Osteoblast (primary cell): ENCODE data around the gene GSK3A. TPM values are rescaled to one million over a fixed set of nuclear protein-coding genes. Genes with fewer than 3 reads are reported as not detected.

Source experiments
- DNase-seq: peaks from one replicate; pipeline ENCODE4 v3.0.0; 2011; ENCODE audit warnings: low spot score, mixed read lengths; ENCODE audit not compliant: insufficient read length; ENCODE audit errors: missing footprints
- H2AFZ ChIP-seq: 2 replicates; pipeline ENCODE4 v1.6.0; 2011; ENCODE audit warnings: mild to moderate bottlenecking, low read length
- H3K27ac ChIP-seq: 2 replicates; pipeline ENCODE4 v1.5.1; 2011; ENCODE audit warnings: mild to moderate bottlenecking, low read depth, low read length, moderate library complexity
- H3K27me3 ChIP-seq: 2 replicates; pipeline ENCODE4 v1.6.0; 2012; ENCODE audit warnings: mild to moderate bottlenecking, control low read depth, inconsistent platforms, low read length, moderate library complexity; ENCODE audit not compliant: insufficient read depth
- H3K36me3 ChIP-seq: 2 replicates; pipeline ENCODE4 v1.5.1; 2011; ENCODE audit warnings: mild to moderate bottlenecking, low read length, control low read depth, moderate library complexity; ENCODE audit not compliant: insufficient read depth
- H3K4me1 ChIP-seq: 2 replicates; pipeline ENCODE4 v1.5.1; 2011; ENCODE audit warnings: mild to moderate bottlenecking, low read length, control low read depth, moderate library complexity; ENCODE audit not compliant: insufficient read depth
- H3K4me2 ChIP-seq: 2 replicates; pipeline ENCODE4 v1.6.0; 2011; ENCODE audit warnings: mild to moderate bottlenecking, low read length; ENCODE audit not compliant: insufficient read depth
- H3K4me3 ChIP-seq: fragments of 200-600 bp; sonication (generic); 3 replicates; pipeline ENCODE4 v1.5.1; 2012; ENCODE audit warnings: mild to moderate bottlenecking, low read length, inconsistent platforms; ENCODE audit not compliant: insufficient read depth
- H3K79me2 ChIP-seq: 2 replicates; pipeline ENCODE4 v1.6.0; 2012; ENCODE audit warnings: mild to moderate bottlenecking, low read length, control low read depth, inconsistent platforms; ENCODE audit not compliant: insufficient read depth
- H3K9me3 ChIP-seq: 2 replicates; pipeline ENCODE4 v1.5.1; 2011; ENCODE audit warnings: low read depth, low read length, control low read depth
- H4K20me1 ChIP-seq: 2 replicates; pipeline ENCODE4 v1.6.0; 2012; ENCODE audit warnings: mild to moderate bottlenecking, low read length, control low read depth; ENCODE audit not compliant: insufficient read depth
- total RNA-seq: library from RNA; depleted of rRNA; stranded (reverse); fragments of >200 nt; gene quantifications from 2 replicates; pipeline ENCODE4 v1.2.3, GENCODE V29; 2012
- TF ChIP-seq, protein P1 (sequence below): IDR thresholded peaks from 2 replicates; pipeline ENCODE4 v1.5.1; 2011; ENCODE audit warnings: mild to moderate bottlenecking, low read depth, low read length, moderate library complexity; ENCODE audit errors: extremely low read depth

GSK3A gene
- total RNA-seq, 1 donor: 18.1 TPM

- Histone ChIP-seq H4K20me1 (peaks cover 28% of the 10 kb centered on the region), H2AFZ (no peak overlapping the region), H3K4me3 (no peak overlapping the region), H3K4me1 (peaks cover 28% of the 10 kb centered on the region), H3K4me2 (no peak overlapping the region), H3K27ac (no peak overlapping the region), H3K27me3 (no peaks in the 10 kb centered on the region), H3K9me3 (no peaks in the 10 kb centered on the region), H3K79me2 (peaks cover 59% of the 10 kb centered on the region), H3K36me3 (peaks cover 38% of the 10 kb centered on the region)
- TF ChIP-seq, protein P1, sequence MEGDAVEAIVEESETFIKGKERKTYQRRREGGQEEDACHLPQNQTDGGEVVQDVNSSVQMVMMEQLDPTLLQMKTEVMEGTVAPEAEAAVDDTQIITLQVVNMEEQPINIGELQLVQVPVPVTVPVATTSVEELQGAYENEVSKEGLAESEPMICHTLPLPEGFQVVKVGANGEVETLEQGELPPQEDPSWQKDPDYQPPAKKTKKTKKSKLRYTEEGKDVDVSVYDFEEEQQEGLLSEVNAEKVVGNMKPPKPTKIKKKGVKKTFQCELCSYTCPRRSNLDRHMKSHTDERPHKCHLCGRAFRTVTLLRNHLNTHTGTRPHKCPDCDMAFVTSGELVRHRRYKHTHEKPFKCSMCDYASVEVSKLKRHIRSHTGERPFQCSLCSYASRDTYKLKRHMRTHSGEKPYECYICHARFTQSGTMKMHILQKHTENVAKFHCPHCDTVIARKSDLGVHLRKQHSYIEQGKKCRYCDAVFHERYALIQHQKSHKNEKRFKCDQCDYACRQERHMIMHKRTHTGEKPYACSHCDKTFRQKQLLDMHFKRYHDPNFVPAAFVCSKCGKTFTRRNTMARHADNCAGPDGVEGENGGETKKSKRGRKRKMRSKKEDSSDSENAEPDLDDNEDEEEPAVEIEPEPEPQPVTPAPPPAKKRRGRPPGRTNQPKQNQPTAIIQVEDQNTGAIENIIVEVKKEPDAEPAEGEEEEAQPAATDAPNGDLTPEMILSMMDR: no peak
- DNase-seq: peak; percentile 49
Observed at GRCh38 chr19:42204664-42205063, 37.7 kb downstream of the GSK3A start.

DNA sequence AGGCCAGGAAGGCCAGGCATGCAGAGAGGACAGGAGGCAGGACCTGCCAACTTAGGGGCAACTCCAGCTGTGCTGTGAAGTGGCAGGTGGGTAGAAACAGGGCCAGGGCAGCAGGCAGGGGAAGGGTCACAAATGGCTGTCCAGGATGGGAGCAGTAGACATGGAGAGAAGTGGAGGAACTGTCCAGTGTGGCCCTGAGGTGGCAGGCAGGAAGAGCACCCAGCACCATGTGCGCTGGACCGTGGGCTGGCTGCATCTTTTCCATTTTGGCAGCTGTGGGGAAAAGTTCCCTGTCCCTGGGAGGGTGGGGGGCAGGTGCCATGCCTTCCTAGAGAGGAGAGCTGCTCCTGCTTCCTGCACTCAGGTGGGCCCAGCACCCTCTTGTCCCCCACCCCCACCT lies 38.7 kb downstream of the GSK3A start:
- Histone ChIP-seq H3K79me2 (peaks cover 59% of the 10 kb centered on the region), H3K9me3 (no peaks in the 10 kb centered on the region), H2AFZ (no peak overlapping the region), H3K4me3 (no peak overlapping the region), H3K4me1 (peaks cover 28% of the 10 kb centered on the region), H3K27me3 (no peaks in the 10 kb centered on the region), H4K20me1 (peaks cover 32% of the 10 kb centered on the region), H3K36me3 (peaks cover 36% of the 10 kb centered on the region), H3K4me2 (no peak overlapping the region), H3K27ac (no peak overlapping the region)
- TF ChIP-seq, protein P1: no peak
- DNase-seq: peak; percentile 77

DNA sequence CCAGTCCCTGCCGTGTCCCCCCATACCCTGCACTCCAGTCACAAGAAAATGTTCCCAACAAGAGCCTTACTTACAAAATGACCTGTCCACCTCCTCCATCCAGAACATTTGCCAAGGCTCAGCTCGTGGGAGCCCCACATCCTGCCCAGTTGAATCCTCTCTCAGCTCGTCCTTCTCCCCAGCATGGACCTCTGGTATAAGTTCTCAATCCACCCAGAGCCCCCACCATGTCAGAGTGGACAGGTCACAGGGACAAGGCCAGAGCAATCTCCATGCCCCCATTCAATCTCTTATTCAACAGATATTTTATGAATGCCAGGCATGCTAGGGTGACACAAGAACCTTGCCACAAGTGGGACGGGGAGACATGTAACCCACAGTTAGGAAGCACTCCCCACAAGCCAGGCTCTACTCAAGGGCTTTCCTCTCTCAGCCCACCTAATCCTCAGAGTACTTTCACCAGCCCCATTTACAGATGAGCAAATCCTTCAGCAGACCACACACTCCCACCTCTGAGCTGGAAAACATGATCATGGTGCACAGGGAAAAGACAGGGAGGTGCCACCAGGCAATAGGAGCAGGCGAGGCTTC lies 40.0 kb downstream of the GSK3A start:
- Histone ChIP-seq H3K36me3 (peaks cover 32% of the 10 kb centered on the region), H3K79me2 (peaks cover 54% of the 10 kb centered on the region)

More for the DNA sequence above, 40.0 kb downstream of the GSK3A start:
- no peak overlapping the region for H3K4me3 ChIP-seq
- no peak overlapping the region for H3K27ac ChIP-seq
- H3K9me3 ChIP-seq: no peaks in the 10 kb centered on the region
- DNase-seq: peak; percentile 30
- H2AFZ ChIP-seq: no peak overlapping the region
- H3K4me1 ChIP-seq: peaks cover 18% of the 10 kb centered on the region
- H3K4me2 ChIP-seq: no peak overlapping the region
- peaks cover 34% of the 10 kb centered on the region for H4K20me1 ChIP-seq
- H3K27me3 ChIP-seq: no peaks in the 10 kb centered on the region
- TF ChIP-seq, protein P1: no peak
